TTC549 (cell line): Measurements from ENCODE around the gene CSKMT.
"Not testable (repeated sequence)": the region's sequence is repeated elsewhere in the genome, so short reads cannot be mapped to it uniquely, and the experiment has no call there.

ENCODE experiments used
- FAIRE-seq: peaks from 2 replicates; lab custom pipeline; 2012; peaks lifted over from hg19 to GRCh38; lab: Jason Lieb, UNC

Gene CSKMT

GRCh38 chr11:62665075-62665598 lies at the start of gene CSKMT, which contains the start of gene C11orf98:
Gene CSKMT, plus strand, starts transcription at chr11:62665312. Its CDS starts 568 bp downstream, at chr11:62665880.
Gene C11orf98, minus strand, starts transcription at chr11:62665210. Its CDS starts 41 bp downstream, at chr11:62665169.
- FAIRE-seq: no peak

GRCh38 chr11:62615521-62615920 lies 49.6 kb upstream of the CSKMT start:
- no peak for FAIRE-seq

GRCh38 chr11:62616957-62617356 lies 48.2 kb upstream of the CSKMT start:
- not testable (repeated sequence) for FAIRE-seq

- no peak for FAIRE-seq
Measured at GRCh38 chr11:62621027-62621566, 44.0 kb upstream of the CSKMT start.

- peak; percentile 49 for FAIRE-seq
Measured at GRCh38 chr11:62621567-62622470, 43.3 kb upstream of the CSKMT start, which contains the start of gene B3GAT3. Gene B3GAT3, minus strand, starts transcription at chr11:62621986. Its CDS starts 39 bp downstream, at chr11:62621947.

- FAIRE-seq: no peak
Measured at GRCh38 chr11:62622476-62623089, 42.5 kb upstream of the CSKMT start.

- no peak for FAIRE-seq
Measured at GRCh38 chr11:62627713-62628112, 37.4 kb upstream of the CSKMT start.

- FAIRE-seq: no peak
Measured at GRCh38 chr11:62632492-62632891, 32.6 kb upstream of the CSKMT start.

- no peak for FAIRE-seq
Measured at GRCh38 chr11:62644220-62644619, 20.9 kb upstream of the CSKMT start.

- no peak for FAIRE-seq
Measured at GRCh38 chr11:62645671-62645945, 19.5 kb upstream of the CSKMT start.

GRCh38 chr11:62645946-62646824 lies 18.9 kb upstream of the CSKMT start, which contains the start of gene GANAB:
Gene GANAB, minus strand, starts transcription at chr11:62646613. Its CDS starts 14 bp downstream, at chr11:62646599.
- FAIRE-seq: peak; percentile 88

- no peak for FAIRE-seq
Measured at GRCh38 chr11:62646825-62647608, 18.1 kb upstream of the CSKMT start.

- no peak for FAIRE-seq
Measured at GRCh38 chr11:62647609-62648005, 17.5 kb upstream of the CSKMT start.

- no peak for FAIRE-seq
Measured at GRCh38 chr11:62648185-62648966, 16.7 kb upstream of the CSKMT start.

- no peak for FAIRE-seq
Measured at GRCh38 chr11:62648967-62649364, 16.1 kb upstream of the CSKMT start.

- no peak for FAIRE-seq
Measured at GRCh38 chr11:62649486-62649885, 15.6 kb upstream of the CSKMT start.

- not testable (repeated sequence) for FAIRE-seq
Measured at GRCh38 chr11:62650283-62650682, 14.8 kb upstream of the CSKMT start.

- no peak for FAIRE-seq
Measured at GRCh38 chr11:62652161-62653006, 12.7 kb upstream of the CSKMT start.

GRCh38 chr11:62654297-62654696 lies 10.8 kb upstream of the CSKMT start:
- no peak for FAIRE-seq
